H1 (cell line): Measurements from ENCODE around the gene ATMIN. TPM values are rescaled to one million over a fixed set of nuclear protein-coding genes. Genes with fewer than 3 reads are reported as not detected.

Experiments
- ATF2 ChIP-seq: IDR thresholded peaks from 2 replicates; pipeline ENCODE4 v1.6.1; 2012; ENCODE audit warnings: low read length, inconsistent platforms
- EP300 ChIP-seq, 2 experiments: IDR thresholded peaks; 1 replicate in 1 of 2; 2 replicates in 1 of 2; pipeline ENCODE4 v1.6.1; 2011 to 2012; ENCODE audit warnings: low read depth in 2 of 2, low read length in 2 of 2, mild to moderate bottlenecking in 2 of 2, borderline replicate concordance in 1 of 2, inconsistent platforms in 1 of 2, moderate library complexity in 1 of 2
- KDM1A ChIP-seq: fragments of 200-600, 300-600 bp; sonication (generic); IDR thresholded peaks from 2 replicates; pipeline ENCODE4 v1.7.1; 2016; ENCODE audit warnings: mild to moderate bottlenecking, low read length, borderline replicate concordance
- SAP30 ChIP-seq: fragments of 300-600 bp; sonication (generic); IDR thresholded peaks from 2 replicates; pipeline ENCODE4 v1.7.1; 2012; ENCODE audit warnings: low read length, moderate library complexity, mild to moderate bottlenecking, inconsistent platforms; ENCODE audit not compliant: insufficient read depth, insufficient replicate concordance
- polyA plus RNA-seq, 7 experiments: library from polyadenylated mRNA; depleted of rRNA in 3 of 7; stranded (reverse) in 5 of 7; unstranded in 2 of 7; fragments of >200 nt in 5 of 7; fragments of 200-250 nt in 2 of 7; gene quantifications; 1 replicate in 5 of 7; 2 replicates in 1 of 7; 4 replicates in 1 of 7; pipeline versions ENCODE4 v1.2.1 to v1.2.3, GENCODE V29; 2011 to 2013; ENCODE audit warnings: missing spikeins in 2 of 7, mixed read lengths in 2 of 7
- total RNA-seq: library from RNA; stranded (reverse); fragmentation: NEBNext Ultra II Directional; extraction: Animal tissue kit (Norgen Biotek cat#: 25700); gene quantifications from 2 replicates; pipeline ENCODE4 v1.2.1, GENCODE V29; 2021

Gene ATMIN
- total and polyA plus RNA-seq, 2 of the 8 experiments (the other 6 are each of a cell fraction or from before 2014, with no cell fraction given), result 34.8 to 59.8 TPM

- TF ChIP-seq ATF2 (no peak), KDM1A (no peak), SAP30 (no peak), EP300 (IDR thresholded peaks at IDR 0.05; ENCODE audit: borderline replicate concordance in 1 of 2, low read depth in 2 of 2, low read length in 2 of 2) (no peak)
These were observed 22.7 kb upstream of the ATMIN start (continued) for GRCh38 chr16:81012974-81013373.
